SHP77 (cell line): ENCODE data around the gene TENM3.

Experiments
- DNase-seq, 2 experiments: peaks; one replicate each; lab custom pipeline; 2025; lab: John Stamatoyannopoulos, UW

The TENM3 gene

GRCh38 chr4:182842759-182843390, 599.7 kb downstream of the TENM3 start:
- DNase-seq = no peak

DNA sequence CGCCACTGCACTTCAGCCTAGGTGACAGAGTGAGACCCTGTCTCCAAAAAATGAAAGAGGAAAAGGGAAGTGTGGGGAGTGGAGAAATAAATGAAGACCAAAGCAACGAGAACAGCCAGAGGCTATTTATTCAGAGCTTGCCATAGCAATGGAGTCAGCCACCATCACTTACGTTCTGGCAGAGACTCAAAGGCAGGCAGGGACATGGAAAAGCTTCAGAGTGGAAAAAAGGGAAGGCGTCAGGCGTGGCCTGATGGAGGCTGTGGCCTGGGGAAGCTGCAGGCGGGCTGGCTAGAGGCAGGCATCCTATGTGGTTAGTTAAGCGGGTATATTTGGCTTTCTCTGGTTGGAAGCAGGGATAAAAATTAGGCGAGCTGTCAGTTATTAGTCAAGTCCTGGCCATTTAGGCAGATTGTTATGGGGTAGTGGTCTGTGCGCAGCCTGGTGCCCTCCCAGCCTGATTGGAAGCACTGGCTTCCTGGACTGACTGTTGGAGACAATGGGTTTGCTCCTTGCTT, 600.7 kb downstream of the TENM3 start:
- DNase-seq = no peak

DNA sequence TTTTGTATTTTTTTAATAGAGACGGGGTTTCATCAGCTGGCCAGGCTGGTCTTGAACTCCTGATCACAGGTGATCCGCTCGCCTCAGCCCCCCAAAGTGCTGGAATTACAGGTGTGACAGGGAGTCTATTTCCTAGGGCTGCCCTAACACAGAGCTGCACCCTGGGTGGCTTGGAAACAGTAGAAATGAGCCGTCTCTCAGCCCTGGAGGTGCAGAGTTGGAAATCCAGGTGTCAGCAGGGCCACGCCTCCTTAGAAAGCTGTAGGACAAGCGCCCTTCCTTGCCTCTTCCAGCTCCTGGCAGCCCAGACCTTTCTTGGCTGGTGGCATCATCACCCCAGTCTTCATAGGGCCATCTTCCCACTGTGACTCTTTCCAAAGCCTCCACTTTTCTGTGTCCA, 602.4 kb downstream of the TENM3 start:
- no peak for DNase-seq

DNA sequence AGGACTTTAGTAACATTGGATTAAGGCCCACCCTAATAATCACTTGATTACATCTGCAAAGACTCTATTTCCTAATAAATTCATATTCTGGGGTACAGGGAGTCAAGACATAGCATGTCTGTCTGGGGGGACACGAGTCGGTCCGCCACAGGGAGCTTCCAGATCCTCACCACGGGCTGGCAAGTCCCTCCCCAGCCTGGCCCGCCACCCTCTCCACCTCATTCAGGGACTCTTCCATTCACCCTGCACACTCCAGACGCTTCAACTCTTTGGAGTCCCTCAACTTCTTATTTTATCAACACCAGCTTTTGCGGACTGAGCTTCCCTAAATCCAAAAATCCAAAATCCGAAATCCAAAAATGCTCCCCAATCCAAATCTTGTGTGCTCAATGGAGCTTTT, 602.8 kb downstream of the TENM3 start:
- no peak for DNase-seq

- DNase-seq = no peak
Measured at GRCh38 chr4:182847576-182848450, 604.6 kb downstream of the TENM3 start.

DNA sequence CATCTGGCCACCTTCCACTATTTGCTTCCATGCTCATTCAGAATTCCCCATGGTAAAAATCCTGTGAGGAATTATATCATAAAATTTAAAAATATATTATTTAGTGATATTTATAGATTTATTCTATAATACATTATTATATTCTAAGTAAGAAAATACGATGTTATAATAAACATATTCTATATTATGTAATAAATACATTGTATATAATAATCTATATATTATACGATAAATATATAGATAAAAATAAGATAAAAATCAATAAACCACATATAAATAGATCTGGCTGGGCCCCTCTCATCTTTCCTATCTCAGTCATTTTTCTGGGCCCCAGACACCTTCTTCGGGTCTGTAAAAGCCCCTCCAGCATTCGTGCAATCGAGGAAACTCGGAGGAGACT, 605.5 kb downstream of the TENM3 start:
- DNase-seq = no peak
